PC-9 (cell line): ENCODE data around the gene PAAF1.

ENCODE experiments used
- CTCF ChIP-seq: fragments of 200-600 bp; sonication (generic); conservative IDR thresholded peaks from 2 replicates; pipeline ENCODE4 v1.6.1; 2017; ENCODE audit warnings: mixed run types, antibody characterized with exemption, mild to moderate bottlenecking, moderate library complexity
- EZH2 ChIP-seq: fragments of 200-600 bp; sonication (generic); IDR thresholded peaks from 2 replicates; pipeline ENCODE4 v1.8.0; 2017; ENCODE audit warnings: antibody characterized with exemption, low read depth

GRCh38 chr11:73969991-73970800 lies 93.4 kb downstream of the PAAF1 start:
- TF ChIP-seq CTCF (no peak), EZH2 (no peak)
